Measurements from ENCODE around the gene CSE1L. TPM values are rescaled to one million over a fixed set of nuclear protein-coding genes. Genes with fewer than 3 reads are reported as not detected.

Gene CSE1L
- polyA plus RNA-seq, 1 of the 3 experiments (the other 2 are of a cell fraction) = 18.8 TPM

- H3K27ac ChIP-seq (ENCODE audit: low read depth in 2 of 2, low read length in 1 of 2) = no peak overlapping the region
- H3K36me3 ChIP-seq (replicated peaks in 1 of 2; ENCODE audit: control insufficient read depth in 1 of 2, insufficient read depth in 2 of 2, low read length in 1 of 2) = peaks cover 61 to 65% of the 10 kb centered on the region in 2 experiments
- no peak overlapping the region for H2AFZ ChIP-seq (ENCODE audit: low read depth)
- no peaks in the 10 kb centered on the region for H3K79me2 ChIP-seq (ENCODE audit: insufficient read depth)
- no peaks in the 10 kb centered on the region for H3K4me1 ChIP-seq (ENCODE audit: control insufficient read depth in 1 of 2, insufficient read depth in 2 of 2, low read depth in 1 of 2, low read length in 1 of 2)
- ChIA-PET POLR2A (no interaction called here), CTCF (interaction anchor here (0.7 kb wide), 1 partner anchor 87 kb away, joined by 3 read pairs; no protein-coding TSS in a partner anchor)
- H3K9me3 ChIP-seq = no peaks in the 10 kb centered on the region
- no peak overlapping the region for H3K9ac ChIP-seq
- peaks cover 2% of the 10 kb centered on the region for H3F3A ChIP-seq (replicated peaks; ENCODE audit: insufficient read depth)
- no peaks in the 10 kb centered on the region for H3K27me3 ChIP-seq (ENCODE audit: insufficient read depth)
- no peaks in the 10 kb centered on the region for H4K20me1 ChIP-seq (ENCODE audit: insufficient read depth)
- H3K4me2 ChIP-seq = no peak overlapping the region
- WGBS (ENCODE audit: low lambda C conversion rate) = 91% methylated on average over 7 of the region's 7 CpGs
- TF ChIP-seq NFIC (IDR thresholded peaks at IDR 0.05; ENCODE audit: borderline replicate concordance) (no peak), FOXJ3 (CRISPR knock-in tag; IDR thresholded peaks at IDR 0.05) (no peak), EZH2phosphoT487 (IDR thresholded peaks at IDR 0.05; ENCODE audit: borderline replicate concordance, low read depth) (no peak), PBX3 (IDR thresholded peaks at IDR 0.05) (no peak), TAF1 (IDR thresholded peaks at IDR 0.05; ENCODE audit: borderline replicate concordance, low read depth, low read length) (no peak), ZBTB33 (IDR thresholded peaks at IDR 0.05; ENCODE audit: borderline replicate concordance, low read depth) (no peak), MAX (IDR thresholded peaks at IDR 0.05; ENCODE audit: low read depth) (no peak), SIN3A (IDR thresholded peaks at IDR 0.05; ENCODE audit: borderline replicate concordance, low read depth, low read length) (no peak), RCOR1 (IDR thresholded peaks at IDR 0.05; ENCODE audit: low read length) (no peak), RAD21 (IDR thresholded peaks at IDR 0.05; ENCODE audit: low read length) (no peak), FOXM1 (IDR thresholded peaks at IDR 0.05; ENCODE audit: low read depth) (no peak), TEAD4 (IDR thresholded peaks at IDR 0.05; ENCODE audit: borderline replicate concordance, insufficient read depth) (no peak)
- DNase-seq = no peak
- H3K4me3 ChIP-seq (ENCODE audit: low read depth in 2 of 2, low read length in 1 of 2) = no peak overlapping the region
- no peaks in the 10 kb centered on the region for H3K9me2 ChIP-seq
These were observed 69.5 kb downstream of the CSE1L start for GRCh38 chr20:49115564-49115963.

GRCh38 chr20:49118307-49118706, 72.2 kb downstream of the CSE1L start:
- no peak overlapping the region for H3K4me2 ChIP-seq
- no peak overlapping the region for H3K27ac ChIP-seq (ENCODE audit: low read depth in 2 of 2, low read length in 1 of 2)
- no peak overlapping the region for H3K4me3 ChIP-seq (ENCODE audit: low read depth in 2 of 2, low read length in 1 of 2)
- no peaks in the 10 kb centered on the region for H3K79me2 ChIP-seq (ENCODE audit: insufficient read depth)
- no peaks in the 10 kb centered on the region for H3F3A ChIP-seq (replicated peaks; ENCODE audit: insufficient read depth)
- POLR2A ChIA-PET = no interaction called here
- H3K36me3 ChIP-seq (replicated peaks in 1 of 2; ENCODE audit: control insufficient read depth in 1 of 2, insufficient read depth in 2 of 2, low read length in 1 of 2) = peaks cover 62 to 72% of the 10 kb centered on the region in 2 experiments
- no peak for DNase-seq
- WGBS (ENCODE audit: low lambda C conversion rate) = 88% methylated on average over 3 of the region's 3 CpGs
- H3K9me3 ChIP-seq = no peaks in the 10 kb centered on the region
- H2AFZ ChIP-seq (ENCODE audit: low read depth) = no peak overlapping the region
- no peaks in the 10 kb centered on the region for H3K27me3 ChIP-seq (ENCODE audit: insufficient read depth)
- no peaks in the 10 kb centered on the region for H4K20me1 ChIP-seq (ENCODE audit: insufficient read depth)
- no peaks in the 10 kb centered on the region for H3K4me1 ChIP-seq (ENCODE audit: control insufficient read depth in 1 of 2, insufficient read depth in 2 of 2, low read depth in 1 of 2, low read length in 1 of 2)
- CTCF ChIA-PET = interaction anchor here (0.7 to 1.9 kb wide), 2 partner anchors 14 to 99 kb away, joined by 3 to 10 read pairs; no protein-coding TSS in a partner anchor
- no peak overlapping the region for H3K9ac ChIP-seq
- TF ChIP-seq IRF3 (IDR thresholded peaks at IDR 0.05; ENCODE audit: low read depth, low read length) (no peak), NRF1 (IDR thresholded peaks at IDR 0.05; ENCODE audit: low read depth, low read length) (no peak), CTCF (IDR thresholded peaks at IDR 0.05) (no peak), FOSL2 (IDR thresholded peaks at IDR 0.05; ENCODE audit: borderline replicate concordance, low read depth) (no peak), SMC3 (IDR thresholded peaks at IDR 0.05; ENCODE audit: low read depth, low read length) (no peak), TAF1 (IDR thresholded peaks at IDR 0.05; ENCODE audit: borderline replicate concordance, low read depth, low read length) (no peak), RCOR1 (IDR thresholded peaks at IDR 0.05; ENCODE audit: low read length) (no peak), USF1 (IDR thresholded peaks at IDR 0.05; ENCODE audit: borderline replicate concordance, low read depth) (no peak), TCF12 (IDR thresholded peaks at IDR 0.05) (no peak), FOXJ3 (CRISPR knock-in tag; IDR thresholded peaks at IDR 0.05) (no peak), CHD2 (IDR thresholded peaks at IDR 0.05; ENCODE audit: low read length, partially characterized antibody) (no peak)
- H3K9me2 ChIP-seq = no peaks in the 10 kb centered on the region

Data from SK-N-SH (cell line).